Tibial artery (tissue), 4 donors: ENCODE measurements around the gene CPLANE2.

Experiments used
- DNase-seq, 2 donors: peaks; one replicate each; pipeline ENCODE4 v3.0.0-alpha.2; 2019
- H3K27ac ChIP-seq, 2 donors: fragments of 200-600 bp; sonication (generic) in 1 of 2; 1 replicate in 1 of 2; 2 replicates in 1 of 2; pipeline ENCODE4 v1.5.1; 2018 to 2019; ENCODE audit warnings: mild to moderate bottlenecking in 1 of 2
- H3K27me3 ChIP-seq, 2 donors: fragments of 200-600 bp; sonication (generic) in 1 of 2; one replicate each; pipeline versions ENCODE4 v1.5.1 to v1.6.0; 2016 to 2019
- H3K36me3 ChIP-seq, 3 donors: fragments of 200-600 bp; sonication (generic) in 2 of 3; one replicate each; pipeline ENCODE4 v1.5.1; 2016 to 2019; ENCODE audit warnings: mild to moderate bottlenecking in 2 of 3
- H3K4me1 ChIP-seq, 4 donors: fragments of 200-600 bp; sonication (generic) in 2 of 4; 1 replicate in 3 of 4; 2 replicates in 1 of 4; pipeline ENCODE4 v1.5.1; 2016 to 2019
- H3K4me3 ChIP-seq, 2 donors: fragments of 200-600 bp; sonication (generic) in 1 of 2; 1 replicate in 1 of 2; 2 replicates in 1 of 2; pipeline ENCODE4 v1.5.1; 2018 to 2019; ENCODE audit warnings: mild to moderate bottlenecking in 2 of 2
- H3K9me3 ChIP-seq, 3 donors: fragments of 200-600 bp; sonication (generic) in 1 of 3; one replicate each; pipeline ENCODE4 v1.5.1; 2016 to 2019
- CTCF ChIP-seq, 2 experiments: fragments of 200-600 bp in 1 of 2; fragments of 450-650 bp in 1 of 2; IDR thresholded peaks; one replicate each; pipeline ENCODE4 v1.5.1; 2017 to 2019; ENCODE audit warnings: antibody characterized with exemption in 2 of 2, mild to moderate bottlenecking in 1 of 2, moderate library complexity in 1 of 2
- intact Hi-C: fragments of 100-400 bp; cut with DNase I; formaldehyde crosslinking; loops from one replicate; pipeline ENCODE4 v1.15.0; 2023; ENCODE audit warnings: low total_unique reads

CPLANE2 gene

GRCh38 chr1:16205891-16206546 lies 31.0 kb downstream of the CPLANE2 start:
- peak overlapping the region; percentile 53 to 68 for H3K4me3 ChIP-seq
- intact Hi-C loops, result loop anchor here (10.0 kb wide), 1 partner anchor 159 kb away; the partner anchor contains the start of gene SZRD1
- TF ChIP-seq CTCF (IDR thresholded peaks at IDR 0.05), result no peak

GRCh38 chr1:16205334-16205671 lies 31.7 kb downstream of the CPLANE2 start:
- no peaks in the 10 kb centered on the region for H3K9me3 ChIP-seq
- peaks cover 0 to 21% (median 0%) of the 10 kb centered on the region in 3 donors for H3K36me3 ChIP-seq
- no peaks in the 10 kb centered on the region for H3K27me3 ChIP-seq
- H3K4me1 ChIP-seq, result peaks cover 0 to 41% (median 11%) of the 10 kb centered on the region in 4 donors
- peak overlapping the region in 1 of 2 donors; percentile 83 for H3K27ac ChIP-seq
- TF ChIP-seq CTCF (IDR thresholded peaks at IDR 0.05), result no peak
- intact Hi-C loops, result loop anchor here (10.0 kb wide), 1 partner anchor 159 kb away; the partner anchor contains the start of gene SZRD1
- DNase-seq, result no peak
- no peak overlapping the region for H3K4me3 ChIP-seq

More at GRCh38 chr1:16205891-16206546, 31.0 kb downstream of the CPLANE2 start:
- Histone ChIP-seq H3K9me3 (no peaks in the 10 kb centered on the region), H3K4me1 (peaks cover 0 to 41% (median 11%) of the 10 kb centered on the region in 4 donors), H3K27me3 (no peaks in the 10 kb centered on the region), H3K36me3 (peaks cover 0 to 17% (median 0%) of the 10 kb centered on the region in 3 donors), H3K27ac (peak overlapping the region; percentile 68 to 83)
- no peak for DNase-seq

- no peaks in the 10 kb centered on the region for H3K9me3 ChIP-seq
- intact Hi-C loops, result loop anchor here (10.0 kb wide), 1 partner anchor 160 kb away; the partner anchor contains the start of gene SZRD1
- peaks cover 0 to 21% (median 0%) of the 10 kb centered on the region in 3 donors for H3K36me3 ChIP-seq
- DNase-seq, result no peak
- H3K27ac ChIP-seq, result peak overlapping the region in 1 of 2 donors; percentile 83
- peaks cover 0 to 36% (median 11%) of the 10 kb centered on the region in 4 donors for H3K4me1 ChIP-seq
- no peak overlapping the region for H3K4me3 ChIP-seq
- no peaks in the 10 kb centered on the region for H3K27me3 ChIP-seq
- TF ChIP-seq CTCF (IDR thresholded peaks at IDR 0.05), result no peak
Measured at GRCh38 chr1:16204634-16205333, 32.2 kb downstream of the CPLANE2 start.

GRCh38 chr1:16204216-16204615 lies 32.8 kb downstream of the CPLANE2 start:
- DNase-seq, result no peak
- no peak overlapping the region for H3K27ac ChIP-seq
- intact Hi-C loops, result loop anchor here (10.0 kb wide), 1 partner anchor 161 kb away; the partner anchor contains the start of gene SZRD1

GRCh38 chr1:16203550-16203949 lies 33.4 kb downstream of the CPLANE2 start:
- no peak for DNase-seq
- intact Hi-C loops, result loop anchor here (10.0 kb wide), 1 partner anchor 161 kb away; the partner anchor contains the start of gene SZRD1
- Histone ChIP-seq H3K27me3 (no peaks in the 10 kb centered on the region), H3K4me3 (no peak overlapping the region), H3K9me3 (no peaks in the 10 kb centered on the region), H3K36me3 (peaks cover 0 to 33% (median 0%) of the 10 kb centered on the region in 3 donors), H3K27ac (no peak overlapping the region), H3K4me1 (peaks cover 0 to 30% (median 11%) of the 10 kb centered on the region in 4 donors)
- no peak for TF ChIP-seq CTCF (IDR thresholded peaks at IDR 0.05)

More at GRCh38 chr1:16204216-16204615, 32.8 kb downstream of the CPLANE2 start:
- Histone ChIP-seq H3K36me3 (peaks cover 0 to 26% (median 0%) of the 10 kb centered on the region in 3 donors), H3K4me3 (no peak overlapping the region), H3K27me3 (no peaks in the 10 kb centered on the region), H3K4me1 (peaks cover 0 to 34% (median 11%) of the 10 kb centered on the region in 4 donors), H3K9me3 (no peaks in the 10 kb centered on the region)
- TF ChIP-seq CTCF (IDR thresholded peaks at IDR 0.05), result no peak
